Measurements from ENCODE around the gene ITSN2.

ITSN2 gene

DNA sequence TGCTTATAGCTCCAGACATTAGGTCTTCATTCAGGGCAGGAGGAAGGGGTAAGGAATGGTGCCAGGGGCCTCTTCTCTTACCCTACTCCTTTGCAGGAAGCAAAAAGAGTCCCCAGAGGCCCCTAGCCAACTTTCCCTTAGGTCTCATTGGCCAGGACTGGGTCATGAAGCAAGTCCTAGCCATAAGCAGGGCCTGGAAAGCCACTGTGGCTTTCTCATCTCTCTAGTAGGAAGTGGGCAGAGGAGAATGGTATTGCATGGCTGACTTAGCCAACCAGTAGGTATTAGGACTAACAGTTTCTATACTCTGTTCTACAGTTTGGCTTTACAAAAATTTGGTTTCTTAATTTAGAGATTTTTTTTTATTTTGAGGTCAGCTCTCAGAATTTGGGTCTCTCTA, 180.7 kb downstream of the ITSN2 start:
- no peak for DNase-seq (ENCODE audit: low read depth)

DNA sequence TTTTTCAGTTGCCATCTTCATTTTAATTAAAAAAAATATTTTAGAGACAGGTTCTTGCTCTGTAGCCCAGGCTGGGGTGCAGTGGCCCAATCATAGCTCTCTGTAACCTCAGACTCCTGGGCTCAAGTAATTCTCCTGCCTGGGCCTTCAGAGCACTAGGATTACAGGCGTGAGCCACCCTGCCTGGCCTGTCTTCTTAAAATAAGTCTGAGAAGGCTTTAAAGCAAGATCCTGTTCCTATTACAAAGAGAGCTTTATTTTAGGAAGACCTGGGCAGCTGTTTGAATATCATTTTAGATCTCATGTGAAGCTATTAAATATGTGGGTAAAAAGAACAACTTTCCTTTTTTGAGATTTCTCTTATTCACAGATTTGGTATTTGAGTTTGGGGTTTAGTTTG, 184.0 kb downstream of the ITSN2 start:
- no peak for DNase-seq (ENCODE audit: low read depth)

DNA sequence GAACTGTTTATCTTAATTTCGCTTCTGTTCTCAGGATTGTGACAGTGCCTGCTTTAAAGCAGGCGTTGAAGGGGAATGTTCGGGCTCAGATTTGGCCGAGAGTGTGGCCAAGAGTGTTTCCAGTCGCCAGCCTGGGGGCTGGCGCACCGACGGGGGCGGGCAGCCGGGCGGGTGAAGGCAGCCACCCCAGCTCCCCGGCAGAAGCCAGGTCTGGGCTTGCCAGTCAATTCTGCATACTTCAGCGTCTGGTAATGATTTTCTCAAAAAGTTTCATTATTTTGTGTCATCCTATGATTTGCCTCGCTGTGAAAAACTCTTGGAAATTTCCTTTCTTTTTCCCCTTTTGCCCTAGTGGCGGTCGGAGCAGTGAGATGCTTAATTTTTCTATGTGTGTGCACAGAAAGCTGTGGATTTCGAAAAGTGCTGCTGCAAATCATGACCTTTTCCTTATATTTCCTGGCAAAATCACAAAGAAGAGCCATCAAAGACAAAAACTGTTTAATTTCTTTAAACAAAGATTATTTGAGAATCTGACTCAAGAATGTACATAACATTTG, 184.6 kb downstream of the ITSN2 start:
- DNase-seq (ENCODE audit: low read depth) = no peak

DNA sequence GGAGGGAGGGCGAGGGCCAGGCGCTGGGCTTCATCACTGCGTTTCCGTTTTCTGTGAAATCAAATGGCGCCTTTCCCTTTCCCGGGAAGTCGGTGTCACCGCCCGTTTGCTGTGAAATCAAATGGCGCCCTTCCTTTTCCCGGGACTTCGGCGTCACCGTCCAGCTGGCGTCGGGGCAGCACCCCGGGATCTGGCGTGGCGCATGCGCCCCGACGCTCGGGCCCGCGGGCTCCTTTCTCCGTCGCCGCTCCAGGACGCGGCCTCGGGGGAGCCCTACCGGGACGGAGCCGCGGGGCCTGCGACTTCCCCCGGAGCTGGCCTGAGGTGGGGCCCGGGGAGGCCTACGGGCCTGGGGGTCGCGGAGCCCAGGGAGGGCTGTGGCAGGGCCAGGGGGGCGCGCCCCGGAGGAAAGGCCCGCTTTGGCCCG, 185.5 kb downstream of the ITSN2 start, which contains the start of gene FAM228A:
TSS of gene FAM228A (plus strand) at position 203 of the 427 bp plus-strand sequence. CDS start 428 bp downstream, outside the sequence.
- no peak for DNase-seq (ENCODE audit: low read depth)

DNA sequence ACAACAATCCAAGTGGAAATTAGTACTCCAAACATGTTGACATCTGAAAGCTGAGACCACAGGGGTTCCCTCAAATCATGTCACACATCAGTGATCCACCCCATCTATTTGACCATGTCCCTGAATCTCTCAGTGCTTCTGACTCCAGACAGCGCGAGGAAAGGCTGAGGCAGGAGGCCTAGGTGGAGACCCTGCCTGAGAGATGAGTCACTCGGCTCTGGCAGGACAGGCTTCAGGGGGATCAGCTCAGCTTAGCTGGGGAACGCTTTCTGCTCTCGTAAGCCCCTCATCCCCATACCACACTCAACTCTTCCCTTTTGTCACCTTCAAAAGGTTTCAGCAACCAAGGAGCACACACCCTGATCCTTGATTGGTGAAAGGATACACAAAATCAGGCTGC, 191.3 kb downstream of the ITSN2 start:
- DNase-seq (ENCODE audit: low read depth) = no peak

DNA sequence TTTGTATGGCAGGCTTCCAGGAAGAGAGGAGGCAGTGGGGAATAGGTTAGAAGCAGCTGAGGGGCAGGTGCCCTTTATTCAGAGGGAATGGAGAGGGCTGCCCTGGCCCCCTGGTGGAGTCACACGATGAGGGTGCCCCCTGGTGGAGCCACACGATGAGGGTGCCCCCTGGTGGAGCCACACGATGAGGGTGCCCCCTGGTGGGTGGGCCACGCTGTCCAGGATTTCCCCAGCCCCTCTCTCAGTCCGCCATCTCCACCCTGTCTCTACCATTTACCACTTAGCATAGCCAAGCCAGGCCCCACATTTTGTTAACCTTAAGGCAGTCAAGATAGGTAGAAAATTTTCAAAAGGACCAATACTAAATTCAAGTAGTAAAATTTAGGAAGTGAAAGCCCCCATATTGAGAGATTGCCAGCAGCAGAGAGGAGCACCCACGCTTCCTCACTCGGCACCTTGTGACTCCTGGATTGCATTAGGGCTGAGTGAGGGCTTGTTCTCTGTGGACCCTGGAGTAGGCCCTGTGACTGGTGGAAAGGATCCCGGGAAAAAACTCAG, 195.8 kb downstream of the ITSN2 start:
- DNase-seq (ENCODE audit: low read depth) = no peak

DNA sequence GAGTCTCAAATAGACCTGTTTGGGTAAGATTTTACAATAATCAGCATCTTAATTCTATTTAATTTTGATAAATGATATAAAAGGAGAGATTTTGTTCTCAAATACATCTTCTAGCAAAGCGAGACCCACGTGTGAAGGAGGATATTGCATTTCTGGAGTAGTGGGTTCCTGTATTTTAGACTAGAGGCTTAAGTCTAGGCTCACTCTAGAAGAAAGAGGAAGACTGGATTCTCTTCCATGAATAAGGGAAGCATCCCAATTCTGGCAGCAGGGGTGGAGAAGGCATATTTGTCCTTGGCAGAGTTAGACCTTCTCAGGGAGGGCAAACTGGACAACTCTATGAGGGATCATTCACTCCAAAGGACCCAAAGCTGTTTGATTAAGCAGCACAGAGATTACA, 196.7 kb downstream of the ITSN2 start:
- DNase-seq (ENCODE audit: low read depth) = no peak

DNA sequence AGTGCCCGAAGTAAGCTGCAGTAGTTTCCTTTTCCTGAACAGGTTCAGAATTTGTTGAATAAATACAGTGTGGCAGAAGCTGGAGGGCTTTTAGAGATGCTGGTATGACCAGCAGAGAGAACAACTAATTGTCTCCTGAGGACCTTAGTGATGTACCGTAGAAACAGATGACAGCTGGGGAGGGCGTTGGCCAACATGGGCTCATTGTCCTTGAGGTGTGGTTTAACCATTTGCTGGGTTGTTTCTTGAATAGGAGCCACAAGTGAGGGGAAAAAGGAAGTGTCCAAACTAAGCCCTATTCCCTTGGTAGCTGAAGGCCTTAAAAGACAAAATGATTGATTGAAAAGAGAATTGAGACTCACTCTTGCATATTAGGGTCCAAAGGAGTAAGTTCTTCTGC, 197.2 kb downstream of the ITSN2 start:
- no peak for DNase-seq (ENCODE audit: low read depth)

DNA sequence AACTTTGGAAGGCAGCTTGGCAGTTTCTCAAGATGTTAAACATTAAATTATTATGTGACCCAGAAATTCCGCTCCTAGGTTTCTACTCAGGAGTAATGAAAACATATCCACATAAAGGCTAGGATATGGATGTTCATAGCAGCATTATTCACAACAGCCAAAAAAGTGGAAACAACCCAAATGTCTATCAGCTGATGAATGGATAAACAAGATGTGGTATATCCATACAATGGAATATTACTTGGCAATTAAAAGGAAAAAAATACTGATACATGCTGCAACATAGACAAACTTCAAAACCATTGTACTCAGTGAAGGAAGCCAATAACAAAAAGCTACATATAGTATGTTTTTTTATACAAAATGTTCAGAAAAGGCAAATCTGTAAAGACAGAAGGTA, 197.8 kb downstream of the ITSN2 start:
- no peak for DNase-seq (ENCODE audit: low read depth)

DNA sequence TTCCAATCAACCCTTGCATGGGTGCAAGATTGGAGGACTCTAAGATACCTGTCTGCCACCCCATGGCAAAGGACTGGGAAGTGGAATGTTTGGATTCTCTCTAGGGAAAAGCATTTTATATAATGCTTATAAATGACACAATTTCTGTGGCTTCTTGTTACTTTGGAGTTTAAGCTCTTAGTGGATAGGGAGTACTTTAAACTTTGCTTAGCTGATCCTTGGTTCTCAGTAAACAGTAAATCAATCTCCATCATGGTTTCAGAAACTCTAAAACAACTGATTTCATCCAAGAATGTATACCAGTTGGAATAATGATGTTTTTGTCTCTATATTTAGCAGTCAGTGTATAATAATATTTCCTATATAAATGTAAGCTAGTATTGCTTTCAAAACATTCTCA, 199.6 kb downstream of the ITSN2 start:
- DNase-seq (ENCODE audit: low read depth) = no peak

DNA sequence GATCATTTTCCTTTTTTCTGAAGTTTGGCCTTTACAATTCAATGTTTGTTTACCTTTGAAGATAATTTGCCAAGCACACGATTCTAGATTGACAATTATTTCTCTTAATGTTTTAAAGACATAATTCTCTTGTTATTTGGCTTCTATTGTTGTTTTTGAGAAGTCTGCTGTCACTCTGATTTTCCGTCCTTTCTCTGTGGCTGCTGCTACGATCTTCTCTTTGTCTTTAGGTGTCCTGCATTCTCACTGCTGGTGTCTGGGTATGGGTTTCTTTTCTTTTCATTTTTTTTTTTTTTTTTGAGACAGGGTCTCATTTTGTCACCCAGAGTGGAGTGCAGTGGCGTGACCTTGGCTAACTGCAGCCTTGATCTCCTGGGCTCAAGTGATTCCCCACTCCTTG, 200.6 kb downstream of the ITSN2 start:
- DNase-seq (ENCODE audit: low read depth) = no peak

DNA sequence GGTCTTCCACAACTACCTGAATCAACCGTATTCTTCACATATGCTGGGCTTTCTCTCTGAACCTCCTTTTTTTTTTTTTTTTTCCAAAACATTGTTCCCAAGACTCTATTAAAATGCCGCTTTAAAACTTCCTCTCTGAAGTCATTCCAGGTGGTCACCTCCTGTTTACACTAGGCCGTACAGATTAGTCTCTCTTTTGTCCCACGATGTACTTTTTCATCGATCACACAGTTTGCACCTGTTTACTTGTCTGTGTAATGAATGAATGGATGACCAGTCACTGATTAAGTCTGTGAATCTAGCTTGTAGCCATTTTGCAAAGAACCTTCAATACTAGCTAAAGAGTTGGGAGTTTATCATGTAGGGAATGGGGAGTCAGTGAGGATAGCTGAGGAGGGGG, 202.2 kb downstream of the ITSN2 start:
- DNase-seq (ENCODE audit: low read depth) = no peak

DNA sequence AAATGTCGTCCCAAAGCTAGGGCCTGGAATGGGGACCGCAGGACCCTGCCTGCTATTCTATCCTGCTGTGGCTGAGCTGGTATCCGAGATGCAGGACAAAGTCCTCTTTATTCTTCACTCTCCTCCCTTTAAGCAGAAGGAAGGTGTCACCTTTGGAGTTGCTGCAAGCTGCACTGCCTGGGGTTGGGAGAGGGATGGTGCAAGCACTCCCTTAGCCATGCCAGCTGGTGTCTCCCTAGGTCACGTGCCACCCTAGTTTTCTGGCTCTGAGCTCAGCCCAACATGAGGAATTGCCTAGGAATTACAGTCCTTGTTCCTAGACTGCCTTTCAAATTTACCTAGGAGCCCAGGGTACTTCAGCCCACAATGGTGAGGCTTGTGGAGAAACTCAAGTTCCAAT, 206.9 kb downstream of the ITSN2 start:
- DNase-seq (ENCODE audit: low read depth) = no peak
